A549 (cell line): ENCODE data around the gene WDFY2. TPM values are rescaled to one million over a fixed set of nuclear protein-coding genes. Genes with fewer than 3 reads are reported as not detected.

ENCODE experiments used
- ATAC-seq, 2 experiments: fragments of 200-7000 bp in 1 of 2; fragments of >200 bp in 1 of 2; cut with Nextera tagmentation in 1 of 2; cut with Tn5 transposase in 1 of 2; 3 replicates each; pipeline versions ENCODE4 v1.8.0 to v1.9.1; 2018 to 2020; ENCODE audit warnings: mild to moderate bottlenecking in 1 of 2, moderate library complexity in 1 of 2
- CTCF ChIA-PET: fragments of 300-600 bp; sonication (Branson Sonifier 250); formaldehyde crosslinking; extraction: SDS; loops from one replicate; lab custom pipeline; 2021; ENCODE audit warnings: antibody characterized with exemption, inconsistent platforms; lab: Yijun Ruan, JAX
- POLR2A ChIA-PET: fragments of 350-600 bp; formaldehyde crosslinking; extraction: SDS; loops from one replicate; lab custom pipeline; 2021; ENCODE audit warnings: antibody characterized with exemption, inconsistent platforms; lab: Yijun Ruan, JAX
- DNase-seq, 2 experiments: peaks; one replicate each; pipeline versions ENCODE4 v3.0.0 to v3.0.0-alpha.2; 2011 to 2016; ENCODE audit warnings: low read depth in 1 of 2, low spot score in 1 of 2
- FAIRE-seq: peaks from 2 replicates; lab custom pipeline; 2011; peaks lifted over from hg19 to GRCh38; lab: Jason Lieb, UNC
- H3K27ac ChIP-seq, 2 experiments: fragments of >200 bp; sonication (Bioruptor Twin); formaldehyde crosslinking; 3 replicates each; pipeline ENCODE4 v1.5.1; 2016 to 2017
- H3K4me1 ChIP-seq: fragments of >200 bp; sonication (Bioruptor Twin); formaldehyde crosslinking; 3 replicates; pipeline ENCODE4 v1.6.1; 2016
- H3K4me2 ChIP-seq: fragments of >200 bp; sonication (Bioruptor Twin); formaldehyde crosslinking; 3 replicates; pipeline ENCODE4 v1.6.1; 2016
- H3K4me3 ChIP-seq: fragments of >200 bp; sonication (Bioruptor Twin); formaldehyde crosslinking; 3 replicates; pipeline ENCODE4 v1.5.1; 2016
- H3K9me3 ChIP-seq: fragments of >200 bp; sonication (Bioruptor Twin); formaldehyde crosslinking; 3 replicates; pipeline ENCODE4 v1.6.1; 2016
- ATOH8 ChIP-seq: fragments of 250-450 bp; sonication (Bioruptor Pico); IDR thresholded peaks from 2 replicates; pipeline ENCODE4 v1.5.0; 2020; ENCODE audit warnings: low read depth, mild to moderate bottlenecking, moderate library complexity
- CEBPB ChIP-seq, 2 experiments: fragments of >200 bp in 1 of 2; sonication (Bioruptor Twin) in 1 of 2; formaldehyde crosslinking in 1 of 2; IDR thresholded peaks; 2 replicates each; pipeline ENCODE4 v1.6.1; 2012 to 2016
- CTCF ChIP-seq: fragments of >200 bp; sonication (Bioruptor Twin); formaldehyde crosslinking; IDR thresholded peaks from 3 replicates; pipeline ENCODE4 v1.5.1; 2016
- E2F6 ChIP-seq: IDR thresholded peaks from 2 replicates; pipeline ENCODE4 v1.6.1; 2012; ENCODE audit warnings: low read depth, borderline replicate concordance
- EHF ChIP-seq: fragments of 250-450 bp; sonication (Bioruptor Pico); IDR thresholded peaks from 2 replicates; pipeline ENCODE4 v1.5.0; 2020; ENCODE audit warnings: mild to moderate bottlenecking
- FOSL2 ChIP-seq, 2 experiments: fragments of 450-650 bp in 1 of 2; fragments of >200 bp in 1 of 2; sonication (Bioruptor Twin) in 1 of 2; formaldehyde crosslinking; IDR thresholded peaks; 2 replicates each; pipeline versions ENCODE4 v1.5.0 to v1.6.1; 2016 to 2020; ENCODE audit warnings: mild to moderate bottlenecking in 1 of 2, moderate library complexity in 1 of 2
- HDAC2 ChIP-seq: fragments of 200-600 bp; sonication (generic); IDR thresholded peaks from 2 replicates; pipeline ENCODE4 v1.6.1; 2016
- HMGXB4 ChIP-seq: fragments of 250-450 bp; sonication (Bioruptor Pico); IDR thresholded peaks from 2 replicates; pipeline ENCODE4 v1.5.0; 2021; ENCODE audit warnings: mild to moderate bottlenecking, moderate library complexity, borderline replicate concordance
- HOXA7 ChIP-seq: fragments of 250-450 bp; sonication (Bioruptor Pico); IDR thresholded peaks from 2 replicates; pipeline ENCODE4 v1.5.0; 2020; ENCODE audit warnings: mild to moderate bottlenecking, moderate library complexity
- HOXB5 ChIP-seq: fragments of 250-450 bp; sonication (Bioruptor Pico); IDR thresholded peaks from 2 replicates; pipeline ENCODE4 v1.5.0; 2020; ENCODE audit warnings: mild to moderate bottlenecking, moderate library complexity
- JUN ChIP-seq, 2 experiments: fragments of >200 bp; sonication (Bioruptor Twin); formaldehyde crosslinking; IDR thresholded peaks; 2 replicates in 1 of 2; 3 replicates in 1 of 2; pipeline ENCODE4 v1.6.1; 2016 to 2017
- MAFK ChIP-seq: fragments of 450-650 bp; IDR thresholded peaks from 2 replicates; pipeline ENCODE4 v1.6.1; 2014; ENCODE audit not compliant: partially characterized antibody
- NFE2L2 ChIP-seq: fragments of 150-350 bp; conservative IDR thresholded peaks from 2 replicates; pipeline ENCODE4 v1.6.1; 2014; ENCODE audit warnings: low read length
- NPAS2 ChIP-seq: fragments of 250-450 bp; sonication (Bioruptor Pico); IDR thresholded peaks from 2 replicates; pipeline ENCODE4 v1.8.0; 2022; ENCODE audit warnings: mild to moderate bottlenecking, moderate library complexity, borderline replicate concordance
- PHF8 ChIP-seq: fragments of 200-600 bp; sonication (generic); IDR thresholded peaks from 2 replicates; pipeline ENCODE4 v1.6.1; 2016; ENCODE audit warnings: low read depth, mild to moderate bottlenecking, antibody characterized with exemption, moderate library complexity, borderline replicate concordance
- POLR2AphosphoS2 ChIP-seq: conservative IDR thresholded peaks from 2 replicates; pipeline ENCODE4 v1.6.1; 2012; ENCODE audit warnings: low read length, improper control_type of control experiment, inconsistent platforms
- RAD21 ChIP-seq, 2 experiments: fragments of >200 bp in 1 of 2; sonication (Bioruptor Twin) in 1 of 2; formaldehyde crosslinking in 1 of 2; IDR thresholded peaks in 1 of 2; conservative IDR thresholded peaks in 1 of 2; 2 replicates in 1 of 2; 3 replicates in 1 of 2; pipeline ENCODE4 v1.6.1; 2012 to 2018; ENCODE audit warnings: inconsistent platforms in 1 of 2
- RCOR1 ChIP-seq: fragments of 150-350 bp; IDR thresholded peaks from 2 replicates; pipeline ENCODE4 v1.6.1; 2014; ENCODE audit warnings: antibody characterized with exemption, low read length, low read depth
- REST ChIP-seq: fragments of 200-600 bp; sonication (generic); IDR thresholded peaks from 2 replicates; pipeline ENCODE4 v1.6.1; 2016; ENCODE audit warnings: antibody characterized with exemption, mild to moderate bottlenecking, moderate library complexity
- RFX5 ChIP-seq: fragments of 450-650 bp; IDR thresholded peaks from 2 replicates; pipeline ENCODE4 v1.7.1; 2014; ENCODE audit warnings: antibody characterized with exemption, mild to moderate bottlenecking, moderate library complexity
- SMC3 ChIP-seq: fragments of >200 bp; sonication (Bioruptor Twin); formaldehyde crosslinking; IDR thresholded peaks from 3 replicates; pipeline ENCODE4 v1.6.1; 2018; ENCODE audit warnings: inconsistent platforms
- USF2 ChIP-seq: fragments of 450-650 bp; IDR thresholded peaks from 2 replicates; pipeline ENCODE4 v1.6.1; 2014; ENCODE audit warnings: antibody characterized with exemption
- ZC3H11A ChIP-seq: fragments of 450-650 bp; IDR thresholded peaks from 2 replicates; pipeline ENCODE4 v1.6.1; 2014; ENCODE audit warnings: antibody characterized with exemption, mild to moderate bottlenecking
- ZFP36 ChIP-seq: fragments of 450-650 bp; IDR thresholded peaks from 2 replicates; pipeline ENCODE4 v1.6.1; 2014; ENCODE audit warnings: borderline replicate concordance; ENCODE audit not compliant: partially characterized antibody
- ZSCAN20 ChIP-seq: fragments of 250-450 bp; sonication (Bioruptor Pico); IDR thresholded peaks from 2 replicates; pipeline ENCODE4 v1.8.0; 2022; ENCODE audit warnings: mild to moderate bottlenecking, moderate library complexity
- WGBS: methylation state at CpG from one replicate; pipeline ENCODE4 v1.1.6; 2017; ENCODE audit errors: missing lambda C conversion rate; 5-methylcytosine and 5-hydroxymethylcytosine counted together
- polyA plus RNA-seq, 4 experiments: library from polyadenylated mRNA; depleted of rRNA in 3 of 4; stranded (reverse); fragments of >200 nt; fragmentation: RNase III in 1 of 4; extraction: RNeasy Plus Mini Kit Qiagen cat#74134 plus additional on column Dnase treatment in 1 of 4; gene quantifications; 2 replicates in 3 of 4; 3 replicates in 1 of 4; pipeline ENCODE4 v1.2.3, GENCODE V29; 2011 to 2017

Gene WDFY2
- polyA plus RNA-seq, 2 of the 4 experiments (the other 2 are of a cell fraction) = 5.2 to 8.5 TPM

- H3K4me3 ChIP-seq = peak overlapping the region; percentile 89
- CTCF ChIA-PET = interaction anchor here (0.5 to 2.5 kb wide), 7 partner anchors 12 to 213 kb away, joined by 3 to 10 read pairs (median 4); partner anchors contain the start of gene INTS6
- POLR2A ChIA-PET = interaction anchor here (2.8 kb wide), 1 partner anchor 133 kb away, joined by 36 read pairs; the partner anchor contains the start of gene INTS6
- no peak for TF ChIP-seq HOXB5
- TF ChIP-seq JUN (IDR thresholded peaks at IDR 0.05) = no peak
- TF ChIP-seq ZFP36 = no peak
- no peak for TF ChIP-seq HOXA7 (CRISPR knock-in tag)
- peak; percentile 71 for TF ChIP-seq MAFK
- TF ChIP-seq FOSL2 (IDR thresholded peaks at IDR 0.05) = no peak
- no peak for TF ChIP-seq FOSL2 (CRISPR knock-in tag; IDR thresholded peaks at IDR 0.05)
- TF ChIP-seq HDAC2 = no peak
- TF ChIP-seq POLR2AphosphoS2 = no peak
- peak in 1 of 2 experiments; percentile 9; a peak in 1 of 5 replicates for TF ChIP-seq RAD21 (conservative IDR thresholded peaks at IDR 0.05 in 1 of 2, IDR thresholded peaks at IDR 0.05 in 1 of 2)
- no peak for TF ChIP-seq ATOH8 (CRISPR knock-in tag)
- TF ChIP-seq CTCF = no peak
- 0 out of 2 replicates have a peak, but pooled peaks have one; percentile 11 for TF ChIP-seq PHF8
- no peak for TF ChIP-seq NFE2L2
- TF ChIP-seq E2F6 = no peak; the same call in 1 of the 2 replicates
- TF ChIP-seq EHF = no peak
- TF ChIP-seq SMC3 = no peak
- ATAC-seq = peak; percentile 64 to 76
- WGBS = 2% methylated on average over 17 of the region's 53 CpGs
- peak overlapping the region; percentile 86 for H3K4me2 ChIP-seq
- DNase-seq = peak; percentile 17 to 66
- no peak for FAIRE-seq
- no peaks in the 10 kb centered on the region for H3K9me3 ChIP-seq
- peaks cover 44% of the 10 kb centered on the region for H3K4me1 ChIP-seq
- peak overlapping the region; percentile 93 to 95 for H3K27ac ChIP-seq
Measured at GRCh38 chr13:51584731-51585672, 740 bp downstream of the WDFY2 start.

GRCh38 chr13:51585696-51586095 is 1.4 kb downstream of the WDFY2 start:
- peak overlapping the region; percentile 86 for H3K4me2 ChIP-seq
- ATAC-seq = no peak
- WGBS = 18% methylated on average over 4 of the region's 4 CpGs
- H3K9me3 ChIP-seq = no peaks in the 10 kb centered on the region
- FAIRE-seq = no peak
- ChIA-PET POLR2A (interaction anchor here (2.8 kb wide), 1 partner anchor 133 kb away, joined by 36 read pairs; the partner anchor contains the start of gene INTS6), CTCF (interaction anchor here (0.5 to 2.5 kb wide), 10 partner anchors 12 to 212 kb away, joined by 3 to 10 read pairs (median 4); partner anchors contain the start of gene INTS6)
- peak overlapping the region; percentile 89 for H3K4me3 ChIP-seq
- DNase-seq = no peak
- peak overlapping the region; percentile 93 to 95 for H3K27ac ChIP-seq
- H3K4me1 ChIP-seq = peaks cover 51% of the 10 kb centered on the region
- no peak for TF ChIP-seq MAFK
- no peak for TF ChIP-seq ZSCAN20 (CRISPR knock-in tag)
- TF ChIP-seq HMGXB4 (CRISPR knock-in tag) = no peak
- TF ChIP-seq NPAS2 (CRISPR knock-in tag) = no peak
- no peak for TF ChIP-seq USF2
- TF ChIP-seq REST = no peak
- TF ChIP-seq ZC3H11A = no peak
- TF ChIP-seq RCOR1 = no peak
- no peak for TF ChIP-seq RFX5
- no peak for TF ChIP-seq POLR2AphosphoS2
- TF ChIP-seq CEBPB (IDR thresholded peaks at IDR 0.05) = no peak
